K562 (cell line): ENCODE measurements around the gene NT5C. TPM values are rescaled to one million over a fixed set of nuclear protein-coding genes. Genes with fewer than 3 reads are reported as not detected.

Experiments used
- HDAC6 ChIP-seq: IDR thresholded peaks from 2 replicates; pipeline ENCODE4 v1.6.1; 2012; ENCODE audit warnings: low read depth, mild to moderate bottlenecking, control low read depth, inconsistent platforms, low read length, moderate library complexity
- HDAC8 ChIP-seq: fragments of 450-650 bp; IDR thresholded peaks from 2 replicates; pipeline ENCODE4 v1.6.1; 2016; ENCODE audit warnings: mild to moderate bottlenecking, missing genetic modification characterization, moderate library complexity, missing compliant biosample characterization
- KLF13 ChIP-seq: fragments of 450-650 bp; IDR thresholded peaks from 2 replicates; pipeline ENCODE4 v1.6.1; 2016; ENCODE audit warnings: missing genetic modification characterization, low read depth, mild to moderate bottlenecking, missing compliant biosample characterization, moderate library complexity, borderline replicate concordance
- TAF1 ChIP-seq: IDR thresholded peaks from 2 replicates; pipeline ENCODE4 v1.6.1; 2011; ENCODE audit warnings: mild to moderate bottlenecking, low read length, moderate library complexity; ENCODE audit not compliant: insufficient read depth, control insufficient read depth, severe bottlenecking; ENCODE audit errors: extremely low read depth
- TARDBP ChIP-seq: fragments of 450-650 bp; IDR thresholded peaks from 2 replicates; pipeline ENCODE4 v1.6.1; 2016
- ZFP36 ChIP-seq: fragments of 150-350 bp; IDR thresholded peaks from 2 replicates; pipeline ENCODE4 v1.6.1; 2018; ENCODE audit warnings: low read length, low read depth; ENCODE audit not compliant: partially characterized antibody
- ZFX ChIP-seq: sonication (generic); formaldehyde crosslinking; IDR thresholded peaks from 2 replicates; pipeline ENCODE4 v1.8.0; 2022; ENCODE audit warnings: mild to moderate bottlenecking, missing genetic modification reagents, moderate library complexity
- ZNF696 ChIP-seq: fragments of 250-450 bp; sonication (Bioruptor Pico); conservative IDR thresholded peaks from 2 replicates; pipeline ENCODE4 v1.4.0; 2020; ENCODE audit warnings: mild to moderate bottlenecking, moderate library complexity
- ZNF75A ChIP-seq: fragments of 450-650 bp; formaldehyde crosslinking; IDR thresholded peaks from 2 replicates; pipeline ENCODE4 v1.4.0; 2020; ENCODE audit warnings: mild to moderate bottlenecking
- ZNF785 ChIP-seq: fragments of 250-450 bp; sonication (Bioruptor Pico); IDR thresholded peaks from 2 replicates; pipeline ENCODE4 v1.4.0; 2020; ENCODE audit warnings: mild to moderate bottlenecking
- polyA plus RNA-seq, 8 experiments: library from polyadenylated mRNA; depleted of rRNA in 4 of 8; stranded (reverse) in 5 of 8; unstranded in 3 of 8; fragments of >200 nt; fragmentation: Nextera tagmentation in 2 of 8; fragmentation: Illumina TruSeq in 1 of 8; extraction: Ambion mirVana in 2 of 8; extraction: Trizol in 1 of 8; gene quantifications; 2 replicates each; pipeline versions ENCODE4 v1.2.1 to v1.2.3, GENCODE V29; 2011 to 2014; ENCODE audit warnings: inconsistent platforms in 1 of 8, missing spikeins in 1 of 8
- total RNA-seq, 7 experiments: library from RNA; depleted of rRNA in 6 of 7; stranded (reverse); fragments of >200 nt in 6 of 7; fragmentation: Illumina TruSeq in 2 of 7; extraction: Trizol in 2 of 7; gene quantifications; 2 replicates each; pipeline versions ENCODE4 v1.2.1 to v1.2.3, GENCODE V29; 2011 to 2021; ENCODE audit warnings: low replicate concordance in 1 of 7
- TF ChIP-seq, protein P1 (sequence below): fragments of 150-350 bp; conservative IDR thresholded peaks from 2 replicates; pipeline ENCODE4 v1.6.1; 2014; ENCODE audit warnings: low read length
- TF ChIP-seq, protein P2 (sequence below): fragments of 450-650 bp; IDR thresholded peaks from 2 replicates; pipeline ENCODE4 v1.6.1; 2016; ENCODE audit warnings: missing biosample characterization, missing genetic modification characterization
- TF ChIP-seq, protein P3 (sequence below): sonication (generic); formaldehyde crosslinking; IDR thresholded peaks from 2 replicates; pipeline ENCODE4 v1.8.0; 2022; ENCODE audit warnings: mild to moderate bottlenecking, missing genetic modification reagents
- TF ChIP-seq, protein P4 (sequence below): IDR thresholded peaks from 2 replicates; pipeline ENCODE4 v1.6.1; 2011; ENCODE audit warnings: borderline replicate concordance, low read depth, mild to moderate bottlenecking, moderate library complexity, low read length; ENCODE audit not compliant: insufficient read depth, poor library complexity, severe bottlenecking
- TF ChIP-seq, protein P5 (sequence below): sonication (generic); formaldehyde crosslinking; IDR thresholded peaks from 2 replicates; pipeline ENCODE4 v1.8.1; 2022; ENCODE audit warnings: missing genetic modification reagents
- TF ChIP-seq, protein P6 (sequence below): fragments of 250-450 bp; sonication (Bioruptor Pico); IDR thresholded peaks from 2 replicates; pipeline ENCODE4 v1.8.0; 2022; ENCODE audit warnings: inconsistent platforms, mild to moderate bottlenecking, moderate library complexity, borderline replicate concordance

Gene NT5C
- total and polyA plus RNA-seq, 9 of the 15 experiments (the other 6 are each of a cell fraction or from before 2014, with no cell fraction given): 2.9 to 205 (median 45.0) TPM

DNA sequence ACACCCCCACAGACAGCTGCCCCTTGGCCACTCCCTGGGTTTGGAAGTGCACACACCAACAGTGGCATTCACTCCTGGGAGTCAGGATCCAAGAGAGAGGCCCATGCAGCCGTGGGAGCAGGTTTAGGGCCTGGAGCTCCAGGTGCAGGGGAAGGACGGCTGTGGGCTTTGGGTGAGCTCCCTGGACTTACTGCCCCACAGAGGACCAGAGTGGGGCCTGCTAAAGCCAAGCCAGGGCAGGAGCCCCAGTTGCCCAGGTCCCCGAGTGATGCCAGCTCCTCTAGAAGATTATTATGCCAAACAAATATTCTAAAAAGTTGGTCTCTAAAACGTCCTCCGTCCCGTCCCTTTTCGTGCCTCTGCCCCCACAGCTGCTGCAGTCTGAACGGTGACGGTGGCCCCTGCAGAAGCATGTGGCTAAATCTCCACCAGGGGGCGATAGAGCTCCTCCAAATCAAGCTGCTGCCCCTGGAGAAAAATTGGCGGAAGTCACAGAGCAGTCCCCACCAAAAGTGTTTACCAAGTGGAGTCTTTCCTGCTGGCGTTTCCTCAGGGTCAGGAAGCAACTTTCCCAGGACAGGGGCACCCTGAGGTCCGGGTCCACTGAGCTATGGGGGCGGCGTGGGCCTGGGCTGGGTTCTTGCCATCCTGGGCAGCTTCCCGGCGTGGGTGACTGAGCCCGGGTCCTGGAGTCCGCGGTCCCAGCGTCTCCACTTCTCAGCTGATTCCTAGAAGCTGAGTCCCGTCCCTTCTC lies 17.6 kb downstream of the NT5C start (continued):
- no peak for TF ChIP-seq ZNF75A (CRISPR knock-in tag)
- TF ChIP-seq ZFX (CRISPR knock-in tag): peak; percentile 4; the same call in 1 of the 2 replicates
- TF ChIP-seq, protein P1, sequence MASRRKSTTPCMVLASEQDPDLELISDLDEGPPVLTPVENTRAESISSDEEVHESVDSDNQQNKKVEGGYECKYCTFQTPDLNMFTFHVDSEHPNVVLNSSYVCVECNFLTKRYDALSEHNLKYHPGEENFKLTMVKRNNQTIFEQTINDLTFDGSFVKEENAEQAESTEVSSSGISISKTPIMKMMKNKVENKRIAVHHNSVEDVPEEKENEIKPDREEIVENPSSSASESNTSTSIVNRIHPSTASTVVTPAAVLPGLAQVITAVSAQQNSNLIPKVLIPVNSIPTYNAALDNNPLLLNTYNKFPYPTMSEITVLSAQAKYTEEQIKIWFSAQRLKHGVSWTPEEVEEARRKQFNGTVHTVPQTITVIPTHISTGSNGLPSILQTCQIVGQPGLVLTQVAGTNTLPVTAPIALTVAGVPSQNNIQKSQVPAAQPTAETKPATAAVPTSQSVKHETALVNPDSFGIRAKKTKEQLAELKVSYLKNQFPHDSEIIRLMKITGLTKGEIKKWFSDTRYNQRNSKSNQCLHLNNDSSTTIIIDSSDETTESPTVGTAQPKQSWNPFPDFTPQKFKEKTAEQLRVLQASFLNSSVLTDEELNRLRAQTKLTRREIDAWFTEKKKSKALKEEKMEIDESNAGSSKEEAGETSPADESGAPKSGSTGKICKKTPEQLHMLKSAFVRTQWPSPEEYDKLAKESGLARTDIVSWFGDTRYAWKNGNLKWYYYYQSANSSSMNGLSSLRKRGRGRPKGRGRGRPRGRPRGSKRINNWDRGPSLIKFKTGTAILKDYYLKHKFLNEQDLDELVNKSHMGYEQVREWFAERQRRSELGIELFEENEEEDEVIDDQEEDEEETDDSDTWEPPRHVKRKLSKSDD: no peak
- no peak for TF ChIP-seq TAF1
- TF ChIP-seq HDAC6: no peak
- TF ChIP-seq, protein P2, sequence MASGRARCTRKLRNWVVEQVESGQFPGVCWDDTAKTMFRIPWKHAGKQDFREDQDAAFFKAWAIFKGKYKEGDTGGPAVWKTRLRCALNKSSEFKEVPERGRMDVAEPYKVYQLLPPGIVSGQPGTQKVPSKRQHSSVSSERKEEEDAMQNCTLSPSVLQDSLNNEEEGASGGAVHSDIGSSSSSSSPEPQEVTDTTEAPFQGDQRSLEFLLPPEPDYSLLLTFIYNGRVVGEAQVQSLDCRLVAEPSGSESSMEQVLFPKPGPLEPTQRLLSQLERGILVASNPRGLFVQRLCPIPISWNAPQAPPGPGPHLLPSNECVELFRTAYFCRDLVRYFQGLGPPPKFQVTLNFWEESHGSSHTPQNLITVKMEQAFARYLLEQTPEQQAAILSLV (tag): no peak
- TF ChIP-seq, protein P3, sequence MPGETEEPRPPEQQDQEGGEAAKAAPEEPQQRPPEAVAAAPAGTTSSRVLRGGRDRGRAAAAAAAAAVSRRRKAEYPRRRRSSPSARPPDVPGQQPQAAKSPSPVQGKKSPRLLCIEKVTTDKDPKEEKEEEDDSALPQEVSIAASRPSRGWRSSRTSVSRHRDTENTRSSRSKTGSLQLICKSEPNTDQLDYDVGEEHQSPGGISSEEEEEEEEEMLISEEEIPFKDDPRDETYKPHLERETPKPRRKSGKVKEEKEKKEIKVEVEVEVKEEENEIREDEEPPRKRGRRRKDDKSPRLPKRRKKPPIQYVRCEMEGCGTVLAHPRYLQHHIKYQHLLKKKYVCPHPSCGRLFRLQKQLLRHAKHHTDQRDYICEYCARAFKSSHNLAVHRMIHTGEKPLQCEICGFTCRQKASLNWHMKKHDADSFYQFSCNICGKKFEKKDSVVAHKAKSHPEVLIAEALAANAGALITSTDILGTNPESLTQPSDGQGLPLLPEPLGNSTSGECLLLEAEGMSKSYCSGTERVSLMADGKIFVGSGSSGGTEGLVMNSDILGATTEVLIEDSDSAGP (CRISPR knock-in tag): no peak
- TF ChIP-seq, protein P4, sequence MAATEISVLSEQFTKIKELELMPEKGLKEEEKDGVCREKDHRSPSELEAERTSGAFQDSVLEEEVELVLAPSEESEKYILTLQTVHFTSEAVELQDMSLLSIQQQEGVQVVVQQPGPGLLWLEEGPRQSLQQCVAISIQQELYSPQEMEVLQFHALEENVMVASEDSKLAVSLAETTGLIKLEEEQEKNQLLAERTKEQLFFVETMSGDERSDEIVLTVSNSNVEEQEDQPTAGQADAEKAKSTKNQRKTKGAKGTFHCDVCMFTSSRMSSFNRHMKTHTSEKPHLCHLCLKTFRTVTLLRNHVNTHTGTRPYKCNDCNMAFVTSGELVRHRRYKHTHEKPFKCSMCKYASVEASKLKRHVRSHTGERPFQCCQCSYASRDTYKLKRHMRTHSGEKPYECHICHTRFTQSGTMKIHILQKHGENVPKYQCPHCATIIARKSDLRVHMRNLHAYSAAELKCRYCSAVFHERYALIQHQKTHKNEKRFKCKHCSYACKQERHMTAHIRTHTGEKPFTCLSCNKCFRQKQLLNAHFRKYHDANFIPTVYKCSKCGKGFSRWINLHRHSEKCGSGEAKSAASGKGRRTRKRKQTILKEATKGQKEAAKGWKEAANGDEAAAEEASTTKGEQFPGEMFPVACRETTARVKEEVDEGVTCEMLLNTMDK: peak; percentile 53
- no peak for TF ChIP-seq HDAC8
- TF ChIP-seq, protein P5, sequence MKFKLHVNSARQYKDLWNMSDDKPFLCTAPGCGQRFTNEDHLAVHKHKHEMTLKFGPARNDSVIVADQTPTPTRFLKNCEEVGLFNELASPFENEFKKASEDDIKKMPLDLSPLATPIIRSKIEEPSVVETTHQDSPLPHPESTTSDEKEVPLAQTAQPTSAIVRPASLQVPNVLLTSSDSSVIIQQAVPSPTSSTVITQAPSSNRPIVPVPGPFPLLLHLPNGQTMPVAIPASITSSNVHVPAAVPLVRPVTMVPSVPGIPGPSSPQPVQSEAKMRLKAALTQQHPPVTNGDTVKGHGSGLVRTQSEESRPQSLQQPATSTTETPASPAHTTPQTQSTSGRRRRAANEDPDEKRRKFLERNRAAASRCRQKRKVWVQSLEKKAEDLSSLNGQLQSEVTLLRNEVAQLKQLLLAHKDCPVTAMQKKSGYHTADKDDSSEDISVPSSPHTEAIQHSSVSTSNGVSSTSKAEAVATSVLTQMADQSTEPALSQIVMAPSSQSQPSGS (CRISPR knock-in tag): no peak
- TF ChIP-seq KLF13: no peak
- no peak for TF ChIP-seq TARDBP
- TF ChIP-seq ZFP36: no peak
- TF ChIP-seq ZNF696: no peak
- no peak for TF ChIP-seq ZNF785 (CRISPR knock-in tag)
- TF ChIP-seq, protein P6, sequence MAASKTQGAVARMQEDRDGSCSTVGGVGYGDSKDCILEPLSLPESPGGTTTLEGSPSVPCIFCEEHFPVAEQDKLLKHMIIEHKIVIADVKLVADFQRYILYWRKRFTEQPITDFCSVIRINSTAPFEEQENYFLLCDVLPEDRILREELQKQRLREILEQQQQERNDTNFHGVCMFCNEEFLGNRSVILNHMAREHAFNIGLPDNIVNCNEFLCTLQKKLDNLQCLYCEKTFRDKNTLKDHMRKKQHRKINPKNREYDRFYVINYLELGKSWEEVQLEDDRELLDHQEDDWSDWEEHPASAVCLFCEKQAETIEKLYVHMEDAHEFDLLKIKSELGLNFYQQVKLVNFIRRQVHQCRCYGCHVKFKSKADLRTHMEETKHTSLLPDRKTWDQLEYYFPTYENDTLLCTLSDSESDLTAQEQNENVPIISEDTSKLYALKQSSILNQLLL: no peak
